Tibial artery (tissue), 4 donors: Measurements from ENCODE around the gene LUC7L.

ENCODE experiments used
- DNase-seq, 2 donors: peaks; one replicate each; pipeline ENCODE4 v3.0.0-alpha.2; 2019
- H3K27ac ChIP-seq, 2 donors: fragments of 200-600 bp; sonication (generic) in 1 of 2; 1 replicate in 1 of 2; 2 replicates in 1 of 2; pipeline ENCODE4 v1.5.1; 2018 to 2019; ENCODE audit warnings: mild to moderate bottlenecking in 1 of 2
- H3K27me3 ChIP-seq, 2 donors: fragments of 200-600 bp; sonication (generic) in 1 of 2; one replicate each; pipeline versions ENCODE4 v1.5.1 to v1.6.0; 2016 to 2019
- H3K36me3 ChIP-seq, 3 donors: fragments of 200-600 bp; sonication (generic) in 2 of 3; one replicate each; pipeline ENCODE4 v1.5.1; 2016 to 2019; ENCODE audit warnings: mild to moderate bottlenecking in 2 of 3
- H3K4me1 ChIP-seq, 4 donors: fragments of 200-600 bp; sonication (generic) in 2 of 4; 1 replicate in 3 of 4; 2 replicates in 1 of 4; pipeline ENCODE4 v1.5.1; 2016 to 2019
- H3K4me3 ChIP-seq, 2 donors: fragments of 200-600 bp; sonication (generic) in 1 of 2; 1 replicate in 1 of 2; 2 replicates in 1 of 2; pipeline ENCODE4 v1.5.1; 2018 to 2019; ENCODE audit warnings: mild to moderate bottlenecking in 2 of 2
- H3K9me3 ChIP-seq, 3 donors: fragments of 200-600 bp; sonication (generic) in 1 of 3; one replicate each; pipeline ENCODE4 v1.5.1; 2016 to 2019
- intact Hi-C: fragments of 100-400 bp; cut with DNase I; formaldehyde crosslinking; loops from one replicate; pipeline ENCODE4 v1.15.0; 2023; ENCODE audit warnings: low total_unique reads
- TF ChIP-seq, protein P1 (sequence below), 2 experiments: fragments of 200-600 bp in 1 of 2; fragments of 450-650 bp in 1 of 2; IDR thresholded peaks; one replicate each; pipeline ENCODE4 v1.5.1; 2017 to 2019; ENCODE audit warnings: antibody characterized with exemption in 2 of 2, mild to moderate bottlenecking in 1 of 2, moderate library complexity in 1 of 2

Gene LUC7L

DNA sequence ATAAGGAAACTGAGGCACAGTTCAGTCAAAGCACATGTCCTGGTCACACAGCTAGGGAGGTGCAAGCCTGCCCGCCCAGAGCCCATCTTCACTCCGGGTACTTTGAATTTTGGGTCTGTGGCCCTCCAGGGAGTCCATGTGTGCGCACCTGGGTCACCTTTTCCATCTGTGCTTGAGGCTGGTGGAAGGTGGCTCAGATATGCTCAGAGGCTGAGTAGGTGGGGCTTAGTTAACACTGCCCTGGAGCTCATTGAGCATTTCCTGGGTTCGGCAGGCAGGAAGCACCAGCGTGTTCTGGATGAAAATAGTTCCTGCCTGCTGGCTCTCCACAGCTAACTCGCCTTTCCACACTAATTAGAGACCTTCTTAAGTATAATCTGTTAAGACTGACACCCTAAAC is 24.6 kb upstream of the LUC7L start:
- TF ChIP-seq, protein P1, sequence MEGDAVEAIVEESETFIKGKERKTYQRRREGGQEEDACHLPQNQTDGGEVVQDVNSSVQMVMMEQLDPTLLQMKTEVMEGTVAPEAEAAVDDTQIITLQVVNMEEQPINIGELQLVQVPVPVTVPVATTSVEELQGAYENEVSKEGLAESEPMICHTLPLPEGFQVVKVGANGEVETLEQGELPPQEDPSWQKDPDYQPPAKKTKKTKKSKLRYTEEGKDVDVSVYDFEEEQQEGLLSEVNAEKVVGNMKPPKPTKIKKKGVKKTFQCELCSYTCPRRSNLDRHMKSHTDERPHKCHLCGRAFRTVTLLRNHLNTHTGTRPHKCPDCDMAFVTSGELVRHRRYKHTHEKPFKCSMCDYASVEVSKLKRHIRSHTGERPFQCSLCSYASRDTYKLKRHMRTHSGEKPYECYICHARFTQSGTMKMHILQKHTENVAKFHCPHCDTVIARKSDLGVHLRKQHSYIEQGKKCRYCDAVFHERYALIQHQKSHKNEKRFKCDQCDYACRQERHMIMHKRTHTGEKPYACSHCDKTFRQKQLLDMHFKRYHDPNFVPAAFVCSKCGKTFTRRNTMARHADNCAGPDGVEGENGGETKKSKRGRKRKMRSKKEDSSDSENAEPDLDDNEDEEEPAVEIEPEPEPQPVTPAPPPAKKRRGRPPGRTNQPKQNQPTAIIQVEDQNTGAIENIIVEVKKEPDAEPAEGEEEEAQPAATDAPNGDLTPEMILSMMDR (IDR thresholded peaks at IDR 0.05), result no peak
- no peak for DNase-seq
- Histone ChIP-seq H3K4me1 (no peaks in the 10 kb centered on the region), H3K27me3 (no peaks in the 10 kb centered on the region), H3K27ac (no peak overlapping the region), H3K9me3 (no peaks in the 10 kb centered on the region), H3K4me3 (no peak overlapping the region), H3K36me3 (peaks cover 33 to 81% (median 33%) of the 10 kb centered on the region in 3 donors)
- intact Hi-C loops, result no loop called here

DNA sequence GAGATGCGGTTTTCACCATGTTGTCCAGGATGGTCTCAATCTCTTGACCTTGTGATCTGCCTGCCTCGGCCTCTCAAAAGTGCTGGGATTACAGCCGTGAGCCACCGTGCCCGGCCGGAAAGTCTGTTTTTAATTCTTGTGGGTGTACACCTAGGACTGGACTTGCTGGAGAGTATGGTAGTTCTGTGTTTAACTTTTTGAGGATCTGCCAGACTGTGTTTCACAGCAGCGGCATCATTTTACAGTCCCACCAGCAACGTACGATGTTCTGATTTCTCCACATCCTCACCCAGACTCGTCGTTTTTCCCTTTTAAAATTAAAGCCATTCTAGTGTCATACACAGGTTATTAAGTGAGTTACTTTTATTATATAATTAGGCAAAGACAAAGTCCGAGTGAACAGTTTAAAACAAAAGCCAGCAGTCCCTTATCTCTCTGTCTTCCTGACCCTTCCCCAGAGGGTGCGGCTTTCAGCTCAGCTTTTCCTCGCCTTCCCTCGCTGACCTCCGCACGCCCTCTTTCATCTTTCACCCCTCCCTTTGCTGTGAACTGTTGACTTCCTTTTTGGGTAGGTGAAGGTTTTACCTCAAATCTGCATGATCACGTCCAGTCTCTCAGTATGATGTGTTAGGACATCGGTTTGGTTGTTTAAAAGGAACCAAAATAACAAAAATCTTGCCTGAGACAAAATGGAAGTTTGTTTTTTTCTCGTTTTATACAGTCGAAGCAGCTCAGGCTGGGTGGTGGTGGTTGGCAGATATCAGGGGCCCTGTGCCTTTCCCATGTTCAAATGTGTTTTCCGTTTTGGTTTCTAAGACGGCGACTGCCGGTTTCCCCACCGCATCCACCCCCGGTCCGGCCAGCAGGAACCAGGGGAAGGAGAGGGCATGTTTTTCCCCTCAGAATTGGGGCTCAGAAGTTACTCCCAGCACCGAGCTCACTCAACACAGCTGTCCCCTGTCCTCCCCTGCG is 23.4 kb upstream of the LUC7L start:
- Histone ChIP-seq H3K4me3 (no peak overlapping the region), H3K27me3 (no peaks in the 10 kb centered on the region), H3K9me3 (no peaks in the 10 kb centered on the region), H3K4me1 (no peaks in the 10 kb centered on the region), H3K27ac (no peak overlapping the region), H3K36me3 (peaks cover 33 to 83% (median 33%) of the 10 kb centered on the region in 3 donors)
- TF ChIP-seq, protein P1 (IDR thresholded peaks at IDR 0.05), result no peak
- intact Hi-C loops, result no loop called here
- DNase-seq, result no peak

DNA sequence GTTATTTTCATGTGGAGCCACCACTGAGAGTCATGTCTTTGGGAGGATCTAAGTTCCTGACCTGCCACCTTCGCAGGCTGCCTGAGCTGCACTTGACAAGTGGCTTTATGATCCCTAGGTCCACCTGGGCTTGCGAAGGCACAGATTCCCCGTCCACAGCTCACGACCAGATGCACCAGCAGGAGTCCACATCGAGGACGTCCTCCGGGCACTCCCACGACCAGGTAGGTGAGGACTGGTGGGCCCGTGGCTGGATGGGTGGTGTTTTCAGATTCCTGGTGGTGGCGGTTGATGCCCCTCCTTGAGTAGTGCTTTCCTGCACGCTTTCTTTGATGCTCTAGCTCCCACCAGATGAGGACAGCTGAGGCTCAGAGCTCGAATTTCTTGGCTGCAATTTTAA is 20.2 kb upstream of the LUC7L start:
- intact Hi-C loops, result no loop called here
- DNase-seq, result no peak
- Histone ChIP-seq H3K9me3 (no peaks in the 10 kb centered on the region), H3K36me3 (peaks cover 15 to 58% (median 16%) of the 10 kb centered on the region in 3 donors), H3K4me3 (no peak overlapping the region), H3K27me3 (no peaks in the 10 kb centered on the region), H3K4me1 (no peaks in the 10 kb centered on the region), H3K27ac (no peak overlapping the region)
- TF ChIP-seq, protein P1 (IDR thresholded peaks at IDR 0.05), result no peak

DNA sequence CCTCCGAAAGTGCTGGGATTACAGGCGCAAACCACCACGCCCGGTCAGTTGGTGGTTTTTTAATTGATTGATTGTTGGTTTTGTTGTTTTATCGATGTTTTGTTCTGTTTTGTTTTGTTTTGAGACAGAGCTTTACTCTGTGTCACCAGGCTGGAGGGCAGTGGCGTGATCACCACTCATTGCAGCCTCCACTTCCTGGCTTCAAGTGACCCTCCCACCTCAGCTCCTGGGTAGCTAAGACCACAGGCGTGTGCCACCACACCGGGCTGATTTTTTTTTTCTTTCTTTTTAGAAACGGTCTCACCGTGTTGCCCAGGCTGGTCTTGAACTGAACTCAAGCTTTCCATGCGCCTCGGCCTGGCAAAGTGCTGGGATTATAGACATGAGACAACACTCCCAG is 17.8 kb upstream of the LUC7L start:
- H3K4me1 ChIP-seq, result no peaks in the 10 kb centered on the region
- H3K27me3 ChIP-seq, result no peaks in the 10 kb centered on the region
- DNase-seq, result no peak
- intact Hi-C loops, result no loop called here
- H3K36me3 ChIP-seq, result peaks cover 0 to 35% (median 7%) of the 10 kb centered on the region in 3 donors
- no peaks in the 10 kb centered on the region for H3K9me3 ChIP-seq
- TF ChIP-seq, protein P1 (IDR thresholded peaks at IDR 0.05), result no peak
- no peak overlapping the region for H3K4me3 ChIP-seq
- no peak overlapping the region for H3K27ac ChIP-seq

DNA sequence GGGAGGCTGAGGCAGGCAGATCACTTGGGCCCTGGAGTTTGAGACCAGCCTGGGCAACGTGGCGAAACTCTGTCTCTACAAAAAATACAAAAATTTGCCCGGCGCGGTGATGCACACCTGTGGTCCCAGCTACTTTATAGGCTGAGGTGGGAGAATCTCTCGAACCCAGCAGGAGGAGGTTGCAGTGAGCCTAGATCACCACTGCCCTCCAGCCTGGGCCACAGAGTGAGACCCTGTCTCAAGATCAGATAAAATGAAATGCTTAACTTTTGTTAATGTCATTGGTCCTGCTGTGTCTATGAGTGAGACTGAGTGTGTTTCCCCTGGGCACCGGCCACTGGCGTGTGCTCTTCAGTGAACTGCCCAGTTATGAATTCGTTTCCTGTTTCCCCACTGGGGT is 15.9 kb upstream of the LUC7L start:
- no peak overlapping the region for H3K27ac ChIP-seq
- DNase-seq, result no peak

More for the DNA sequence above, 15.9 kb upstream of the LUC7L start:
- intact Hi-C loops, result no loop called here
- no peaks in the 10 kb centered on the region for H3K9me3 ChIP-seq
- H3K4me1 ChIP-seq, result no peaks in the 10 kb centered on the region
- H3K4me3 ChIP-seq, result no peak overlapping the region
- no peaks in the 10 kb centered on the region for H3K27me3 ChIP-seq
- TF ChIP-seq, protein P1 (IDR thresholded peaks at IDR 0.05), result no peak
- H3K36me3 ChIP-seq, result peaks cover 0 to 22% (median 0%) of the 10 kb centered on the region in 3 donors
